IMR-90 (cell line): ENCODE results near the gene B9D1. TPM values are rescaled to one million over a fixed set of nuclear protein-coding genes. Genes with fewer than 3 reads are reported as not detected.

Experiments
- ATAC-seq: fragments of 200-7000 bp; cut with Tn5 transposase; 2 replicates; pipeline ENCODE4 v1.9.1; 2020; ENCODE audit warnings: low read depth, mild to moderate bottlenecking, moderate library complexity
- BruUV-seq: library from RNA; stranded (reverse); fragments of 400-500 nt; replicated peaks from 2 replicates; lab custom pipeline; 2021; lab: Mats Ljungman, UMichigan
- CTCF ChIA-PET: fragments of 300-600 bp; formaldehyde crosslinking; extraction: SDS; loops from one replicate; lab custom pipeline; 2021; ENCODE audit warnings: antibody characterized with exemption; lab: Yijun Ruan, JAX
- POLR2A ChIA-PET: fragments of 300-600 bp; sonication (Branson Sonifier 250); formaldehyde crosslinking; loops from one replicate; lab custom pipeline; 2022; ENCODE audit warnings: antibody characterized with exemption; ENCODE audit not compliant: unreplicated experiment; lab: Charles Lee
- DNase-seq: peaks from one replicate; pipeline ENCODE4 v3.0.0; 2013
- H2AFZ ChIP-seq: replicated peaks from 2 replicates; pipeline ENCODE3; 2013; ENCODE audit warnings: low read length, mild to moderate bottlenecking; ENCODE audit not compliant: poor library complexity
- H2AK5ac ChIP-seq: 2 replicates; pipeline ENCODE4 v1.6.1; 2013; ENCODE audit warnings: low read depth, low read length, inconsistent platforms
- H2AK9ac ChIP-seq: replicated peaks from 2 replicates; pipeline ENCODE3; 2013; ENCODE audit warnings: mild to moderate bottlenecking, low read depth, low read length, moderate library complexity; ENCODE audit not compliant: poor library complexity
- H2BK120ac ChIP-seq: 2 replicates; pipeline ENCODE4 v1.6.1; 2013; ENCODE audit warnings: low read depth, low read length, inconsistent platforms
- H2BK15ac ChIP-seq: 3 replicates; pipeline ENCODE4 v1.6.1; 2013; ENCODE audit warnings: low read depth, low read length, inconsistent platforms
- H2BK20ac ChIP-seq: 2 replicates; pipeline ENCODE4 v1.6.1; 2013; ENCODE audit warnings: low read depth, mild to moderate bottlenecking, inconsistent platforms, low read length, moderate library complexity
- H2BK5ac ChIP-seq: 2 replicates; pipeline ENCODE4 v1.6.1; 2013; ENCODE audit warnings: mild to moderate bottlenecking, low read depth, low read length, inconsistent platforms; ENCODE audit not compliant: poor library complexity, severe bottlenecking
- H3K14ac ChIP-seq: replicated peaks from 2 replicates; pipeline ENCODE4 v1.6.1; 2013; ENCODE audit warnings: low read depth, low read length, inconsistent platforms
- H3K18ac ChIP-seq: 2 replicates; pipeline ENCODE4 v1.6.1; 2013; ENCODE audit warnings: low read depth, low read length, control low read depth
- H3K23ac ChIP-seq: 2 replicates; pipeline ENCODE4 v1.6.1; 2013; ENCODE audit warnings: low read depth, low read length, inconsistent platforms
- H3K27ac ChIP-seq: 2 replicates; pipeline ENCODE4 v1.5.1; 2013; ENCODE audit warnings: mild to moderate bottlenecking, control low read depth, low read length; ENCODE audit not compliant: insufficient read depth
- H3K27me3 ChIP-seq: 2 replicates; pipeline ENCODE4 v1.6.1; 2013; ENCODE audit warnings: low read length; ENCODE audit not compliant: control insufficient read depth, insufficient read depth
- H3K36me3 ChIP-seq: 2 replicates; pipeline ENCODE4 v1.6.1; 2013; ENCODE audit warnings: low read length, mixed read lengths; ENCODE audit not compliant: control insufficient read depth, insufficient read depth
- H3K4ac ChIP-seq: 2 replicates; pipeline ENCODE4 v1.6.1; 2013; ENCODE audit warnings: low read depth, low read length, inconsistent platforms
- H3K4me1 ChIP-seq: 2 replicates; pipeline ENCODE4 v1.6.1; 2013; ENCODE audit warnings: low read length, mixed read lengths; ENCODE audit not compliant: control insufficient read depth, insufficient read depth
- H3K4me2 ChIP-seq: 2 replicates; pipeline ENCODE4 v1.6.1; 2013; ENCODE audit warnings: low read depth, mild to moderate bottlenecking, control low read depth, low read length, moderate library complexity
- H3K4me3 ChIP-seq: 2 replicates; pipeline ENCODE4 v1.5.1; 2013; ENCODE audit warnings: low read depth, mild to moderate bottlenecking, control low read depth, low read length, moderate library complexity; ENCODE audit not compliant: insufficient read depth
- H3K56ac ChIP-seq: 2 replicates; pipeline ENCODE4 v1.6.1; 2013; ENCODE audit warnings: low read length, inconsistent platforms; ENCODE audit not compliant: insufficient read depth; ENCODE audit errors: extremely low read depth
- H3K79me1 ChIP-seq, 2 experiments: 2 replicates each; pipeline ENCODE4 v1.6.1; 2013; ENCODE audit warnings: low read length in 2 of 2, inconsistent platforms in 1 of 2, low read depth in 1 of 2
- H3K9ac ChIP-seq: 2 replicates; pipeline ENCODE4 v1.6.1; 2013; ENCODE audit warnings: low read depth, low read length, control low read depth
- H3K9me1 ChIP-seq: 2 replicates; pipeline ENCODE4 v1.6.1; 2013; ENCODE audit warnings: low read length, inconsistent platforms; ENCODE audit not compliant: insufficient read depth
- H3K9me3 ChIP-seq: 2 replicates; pipeline ENCODE4 v1.6.1; 2013; ENCODE audit warnings: low read length; ENCODE audit not compliant: control insufficient read depth, insufficient read depth
- H4K20me1 ChIP-seq: 2 replicates; pipeline ENCODE4 v1.6.1; 2013; ENCODE audit warnings: low read length, inconsistent platforms; ENCODE audit not compliant: insufficient read depth
- H4K5ac ChIP-seq: 2 replicates; pipeline ENCODE4 v1.6.1; 2013; ENCODE audit warnings: mild to moderate bottlenecking, low read depth, low read length, control low read depth
- H4K8ac ChIP-seq, 2 experiments: 2 replicates each; pipeline ENCODE4 v1.6.1; 2013; ENCODE audit warnings: low read depth in 2 of 2, low read length in 2 of 2, control low read depth in 1 of 2, inconsistent platforms in 1 of 2
- H4K91ac ChIP-seq: 2 replicates; pipeline ENCODE4 v1.6.1; 2013; ENCODE audit warnings: low read depth, low read length, inconsistent platforms; ENCODE audit not compliant: insufficient read depth
- CEBPB ChIP-seq: IDR thresholded peaks from 2 replicates; pipeline ENCODE4 v1.6.1; 2012; ENCODE audit warnings: low read depth, low read length, improper control_type of control experiment
- CHD1 ChIP-seq: IDR thresholded peaks from 2 replicates; pipeline ENCODE4 v1.6.1; 2012; ENCODE audit warnings: low read depth, low read length, improper control_type of control experiment
- FOS ChIP-seq: fragments of 150-350 bp; IDR thresholded peaks from 2 replicates; pipeline ENCODE4 v1.6.1; 2016; ENCODE audit warnings: low read depth, low read length
- MAFK ChIP-seq: IDR thresholded peaks from 2 replicates; pipeline ENCODE4 v1.6.1; 2012; ENCODE audit warnings: low read depth, low read length, improper control_type of control experiment
- MXI1 ChIP-seq: IDR thresholded peaks from 2 replicates; pipeline ENCODE4 v1.6.1; 2012; ENCODE audit warnings: low read depth, mild to moderate bottlenecking, low read length, moderate library complexity, borderline replicate concordance
- POLR2A ChIP-seq: IDR thresholded peaks from 2 replicates; pipeline ENCODE4 v1.6.1; 2012; ENCODE audit warnings: mild to moderate bottlenecking, low read depth, low read length
- RCOR1 ChIP-seq: IDR thresholded peaks from 2 replicates; pipeline ENCODE4 v1.6.1; 2012; ENCODE audit warnings: mild to moderate bottlenecking, low read length, improper control_type of control experiment; ENCODE audit not compliant: insufficient replicate concordance
- RFX5 ChIP-seq: IDR thresholded peaks from 2 replicates; pipeline ENCODE4 v1.8.0; 2012; ENCODE audit warnings: low read depth, mild to moderate bottlenecking, low read length, moderate library complexity
- SMC3 ChIP-seq: fragments of 150-350 bp; IDR thresholded peaks from 2 replicates; pipeline ENCODE4 v1.6.1; 2016; ENCODE audit warnings: low read depth, mild to moderate bottlenecking, antibody characterized with exemption, low read length, moderate library complexity
- USF2 ChIP-seq: fragments of 150-350 bp; IDR thresholded peaks from 2 replicates; pipeline ENCODE4 v1.6.1; 2017; ENCODE audit warnings: mild to moderate bottlenecking, antibody characterized with exemption, low read length, low read depth
- WGBS, 2 experiments: methylation state at CpG; one replicate each; pipeline versions ENCODE4 v1.1.5 to v1.1.7; 2013; ENCODE audit warnings: missing lambda C conversion rate in 2 of 2; ENCODE audit not compliant: insufficient read length in 1 of 2; ENCODE audit errors: extremely low coverage in 2 of 2; 5-methylcytosine and 5-hydroxymethylcytosine counted together
- dilution Hi-C: fragments of 300-500 bp; cut with HindIII; formaldehyde crosslinking; loops from one replicate; pipeline ENCODE4 v1.14.3; 2018; ENCODE audit warnings: low sequenced_read_pairs; ENCODE audit not compliant: unreplicated experiment
- in situ Hi-C: fragments of 300-500 bp; cut with MboI; formaldehyde crosslinking; loops from 3 replicates; pipeline ENCODE4 v1.14.3; 2019; ENCODE audit warnings: low sequenced_read_pairs, inconsistent platforms, mixed read lengths
- intact Hi-C: fragments of 100-400 bp; cut with micrococcal nuclease; formaldehyde crosslinking; loops from 2 replicates; pipeline ENCODE4 v1.10.0; 2022
- polyA plus RNA-seq, 3 experiments: library from polyadenylated mRNA; depleted of rRNA; stranded (reverse); fragments of >200 nt; gene quantifications; 2 replicates each; pipeline ENCODE4 v1.2.3, GENCODE V29; 2012; ENCODE audit warnings: low replicate concordance in 1 of 3
- total RNA-seq: library from RNA; depleted of rRNA; stranded (reverse); fragments of >200 nt; gene quantifications from 2 replicates; pipeline ENCODE4 v1.2.3, GENCODE V29; 2012
- TF ChIP-seq, protein P1 (sequence below): conservative IDR thresholded peaks from 2 replicates; pipeline ENCODE4 v1.5.1; 2012; ENCODE audit warnings: mild to moderate bottlenecking, low read depth, low read length, improper control_type of control experiment

Gene B9D1
- total and polyA plus RNA-seq, 2 of the 4 experiments (the other 2 are of a cell fraction) = 42.5 to 43.8 TPM

DNA sequence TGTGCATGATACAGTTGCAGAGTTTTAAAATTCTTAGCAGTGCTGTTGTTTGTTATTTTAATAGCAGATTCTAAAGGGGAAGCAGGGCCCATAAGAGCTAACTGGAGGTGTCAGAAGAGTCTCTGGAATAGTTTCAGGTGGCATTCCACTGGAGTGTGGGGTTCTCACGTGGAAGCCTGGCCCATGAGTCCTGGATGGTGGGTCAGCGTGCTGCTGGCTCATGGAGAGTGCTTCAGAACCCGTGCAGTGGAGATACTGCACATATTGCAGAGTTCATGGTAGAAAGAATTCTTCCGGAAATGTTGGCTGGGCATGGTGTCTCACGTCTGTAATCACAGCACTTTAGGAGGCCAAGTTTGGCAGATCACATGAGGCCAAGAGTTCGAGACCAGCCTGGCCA is 43.9 kb downstream of the B9D1 start:
- H3K18ac ChIP-seq = no peak overlapping the region
- WGBS, 2 experiments = 90% methylated on average over 3 of the region's 6 CpGs; no CpG with 5 or more reads in 1 of the 2 experiments
- TF ChIP-seq FOS (no peak), POLR2A (no peak), RFX5 (no peak), CHD1 (no peak), MXI1 (no peak), CEBPB (no peak), USF2 (no peak), MAFK (no peak), RCOR1 (no peak), SMC3 (no peak)
- TF ChIP-seq, protein P1, sequence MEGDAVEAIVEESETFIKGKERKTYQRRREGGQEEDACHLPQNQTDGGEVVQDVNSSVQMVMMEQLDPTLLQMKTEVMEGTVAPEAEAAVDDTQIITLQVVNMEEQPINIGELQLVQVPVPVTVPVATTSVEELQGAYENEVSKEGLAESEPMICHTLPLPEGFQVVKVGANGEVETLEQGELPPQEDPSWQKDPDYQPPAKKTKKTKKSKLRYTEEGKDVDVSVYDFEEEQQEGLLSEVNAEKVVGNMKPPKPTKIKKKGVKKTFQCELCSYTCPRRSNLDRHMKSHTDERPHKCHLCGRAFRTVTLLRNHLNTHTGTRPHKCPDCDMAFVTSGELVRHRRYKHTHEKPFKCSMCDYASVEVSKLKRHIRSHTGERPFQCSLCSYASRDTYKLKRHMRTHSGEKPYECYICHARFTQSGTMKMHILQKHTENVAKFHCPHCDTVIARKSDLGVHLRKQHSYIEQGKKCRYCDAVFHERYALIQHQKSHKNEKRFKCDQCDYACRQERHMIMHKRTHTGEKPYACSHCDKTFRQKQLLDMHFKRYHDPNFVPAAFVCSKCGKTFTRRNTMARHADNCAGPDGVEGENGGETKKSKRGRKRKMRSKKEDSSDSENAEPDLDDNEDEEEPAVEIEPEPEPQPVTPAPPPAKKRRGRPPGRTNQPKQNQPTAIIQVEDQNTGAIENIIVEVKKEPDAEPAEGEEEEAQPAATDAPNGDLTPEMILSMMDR = no peak
- no peaks in the 10 kb centered on the region for H3K27me3 ChIP-seq
- no peak overlapping the region for H3K4me3 ChIP-seq
- H2AK5ac ChIP-seq = no peak overlapping the region
- ChIA-PET POLR2A (no interaction called here), CTCF (no interaction called here)
- H3K56ac ChIP-seq = no peak overlapping the region
- no peak overlapping the region for H4K5ac ChIP-seq
- H4K8ac ChIP-seq = no peak overlapping the region
- H2AK9ac ChIP-seq = no peak overlapping the region
- H3K36me3 ChIP-seq = peaks cover 22% of the 10 kb centered on the region; the same call in 1 of the 2 replicates
- H3K14ac ChIP-seq = no peak overlapping the region
- no peak overlapping the region for H2BK15ac ChIP-seq
- DNase-seq (no peak), ATAC-seq (no peak)
- H3K9me1 ChIP-seq = peaks cover 10% of the 10 kb centered on the region
- H3K4me2 ChIP-seq = no peak overlapping the region
- H2AFZ ChIP-seq = no peak overlapping the region
- in situ Hi-C loops (no loop called here), intact Hi-C loops (no loop called here), dilution Hi-C loops (no loop called here)
- no peak overlapping the region for H2BK5ac ChIP-seq
- H3K27ac ChIP-seq = no peak overlapping the region
- no peak overlapping the region for H2BK20ac ChIP-seq
- H3K79me1 ChIP-seq = peaks cover 5 to 40% of the 10 kb centered on the region in 2 experiments; a peak in 3 of 4 replicates
- peaks cover 4% of the 10 kb centered on the region; the same call in 1 of the 2 replicates for H4K20me1 ChIP-seq
- H2BK120ac ChIP-seq = no peak overlapping the region
- no TSS peak for BruUV-seq
- H3K4ac ChIP-seq = no peak overlapping the region
- H3K9ac ChIP-seq = no peak overlapping the region
- H4K91ac ChIP-seq = no peak overlapping the region
- H3K4me1 ChIP-seq = peaks cover 6% of the 10 kb centered on the region
- no peak overlapping the region for H3K23ac ChIP-seq
- H3K9me3 ChIP-seq = no peaks in the 10 kb centered on the region
